Vagina (tissue), 2 donors: ENCODE results near the gene TTF2.

ENCODE experiments used
- CTCF ChIP-seq, 3 experiments: fragments of 450-650 bp in 2 of 3; fragments of 200-600 bp in 1 of 3; sonication (generic) in 1 of 3; IDR thresholded peaks; one replicate each; pipeline ENCODE4 v1.5.1; 2017 to 2019; ENCODE audit warnings: antibody characterized with exemption in 3 of 3, mild to moderate bottlenecking in 2 of 3, moderate library complexity in 2 of 3
- POLR2AphosphoS5 ChIP-seq, 2 donors: sonication (generic); formaldehyde crosslinking; IDR thresholded peaks; one replicate each; pipeline ENCODE4 v1.9.0; 2017; ENCODE audit warnings: antibody characterized with exemption in 2 of 2, mild to moderate bottlenecking in 2 of 2, low read depth in 1 of 2; ENCODE audit not compliant: insufficient read depth in 1 of 2

GRCh38 chr1:117032266-117032665 is 27.9 kb upstream of the TTF2 start:
- TF ChIP-seq POLR2AphosphoS5 (IDR thresholded peaks at IDR 0.05; ENCODE audit: insufficient read depth in 1 of 2, low read depth in 1 of 2) (no peak), CTCF (IDR thresholded peaks at IDR 0.05) (no peak)
